LHCN-M2 (cell line): ENCODE measurements around the gene FAM184B. TPM values are rescaled to one million over a fixed set of nuclear protein-coding genes. Genes with fewer than 3 reads are reported as not detected.

Source experiments
- DNase-seq: peaks from one replicate; pipeline ENCODE4 v3.0.0-alpha.2; 2012; ENCODE audit warnings: low read depth
- total RNA-seq: library from RNA; depleted of rRNA; stranded (reverse); fragments of >200 nt; gene quantifications from 2 replicates; pipeline ENCODE4 v1.2.3, GENCODE V29; 2014

FAM184B gene
- total RNA-seq, 1 experiment from 2014 or later: not detected

DNA sequence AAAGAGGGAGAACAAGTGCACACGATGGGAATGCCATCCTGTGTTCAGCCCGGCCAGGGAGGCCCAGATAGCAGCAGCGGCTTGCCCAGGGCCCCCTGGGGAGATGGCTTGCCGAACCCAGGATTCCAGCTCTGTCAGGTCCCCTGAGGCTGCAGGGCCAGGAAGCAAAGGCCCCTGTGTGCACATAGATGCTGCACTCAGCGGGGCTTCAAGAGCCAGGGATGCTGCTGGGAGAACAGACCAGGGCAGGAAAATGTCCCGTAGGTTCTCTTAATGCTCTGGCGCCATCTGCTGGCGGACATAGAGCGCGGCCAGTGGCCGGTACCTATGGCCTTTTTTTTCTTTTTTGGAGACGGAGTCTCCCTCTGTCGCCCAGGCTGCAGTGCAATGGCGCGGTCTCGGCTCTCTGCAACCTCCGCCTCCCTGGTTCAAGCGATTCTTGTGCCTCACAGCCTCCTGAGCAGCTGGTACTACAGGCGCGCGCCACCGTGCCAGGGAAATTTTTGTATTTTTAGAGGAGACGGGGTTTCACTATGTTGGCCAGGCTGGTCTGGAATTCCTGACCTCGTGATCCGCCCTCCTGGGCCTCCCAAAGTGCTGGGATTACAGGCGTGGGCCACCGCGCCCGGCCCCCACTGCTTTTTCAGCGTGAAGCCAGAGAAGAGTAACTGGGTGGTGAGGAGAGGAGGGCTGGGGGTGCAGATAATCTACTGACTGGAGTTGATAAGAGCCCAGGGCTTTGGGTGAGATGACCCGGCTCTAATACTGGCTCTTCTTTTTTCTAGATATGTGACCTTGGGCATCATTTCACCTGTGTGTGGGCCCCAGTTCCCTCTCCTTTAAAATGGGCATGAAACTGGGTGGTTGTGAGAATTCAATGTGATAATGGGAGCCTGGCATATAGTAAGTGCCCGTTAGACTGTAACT is 144.5 kb downstream of the FAM184B start:
- peak; percentile 68 for DNase-seq

DNA sequence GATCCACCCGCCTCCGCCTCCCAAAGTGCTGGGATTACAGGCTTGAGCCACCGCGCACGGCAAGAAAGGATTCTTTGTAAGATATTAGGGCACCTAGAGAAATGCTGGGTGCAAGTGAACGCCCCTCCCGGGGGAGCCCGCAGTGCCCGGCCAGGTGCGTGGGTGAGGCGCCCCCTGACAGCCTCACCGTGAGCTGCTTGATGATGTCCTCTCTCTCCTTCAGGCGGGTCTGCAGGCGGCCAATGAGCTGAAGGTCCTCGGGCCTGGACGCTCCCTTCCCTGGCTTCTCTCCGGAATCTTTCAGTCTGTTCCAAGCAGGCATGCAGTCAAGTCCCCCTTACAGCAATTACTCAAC is 145.1 kb downstream of the FAM184B start:
- no peak for DNase-seq

DNA sequence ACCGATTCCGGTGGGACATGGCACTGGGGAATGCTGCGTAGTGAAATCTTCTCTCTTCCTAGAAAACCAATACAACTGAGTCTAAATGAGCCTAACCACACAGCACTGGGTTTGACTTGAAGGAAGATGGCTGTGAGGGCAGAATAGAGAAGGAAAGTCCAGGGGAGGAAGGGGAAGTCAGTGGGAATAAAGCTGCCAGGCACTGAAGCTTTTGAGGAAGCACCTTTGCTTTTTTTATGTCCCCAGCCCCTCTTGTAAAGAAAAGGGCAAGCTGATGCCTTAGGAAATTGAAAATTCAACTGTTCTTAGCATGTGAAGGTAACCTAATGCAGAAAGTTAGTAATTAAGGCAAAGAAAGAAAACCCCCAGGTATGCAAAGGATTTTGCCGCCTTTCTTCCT is 146.4 kb downstream of the FAM184B start:
- DNase-seq: no peak

DNA sequence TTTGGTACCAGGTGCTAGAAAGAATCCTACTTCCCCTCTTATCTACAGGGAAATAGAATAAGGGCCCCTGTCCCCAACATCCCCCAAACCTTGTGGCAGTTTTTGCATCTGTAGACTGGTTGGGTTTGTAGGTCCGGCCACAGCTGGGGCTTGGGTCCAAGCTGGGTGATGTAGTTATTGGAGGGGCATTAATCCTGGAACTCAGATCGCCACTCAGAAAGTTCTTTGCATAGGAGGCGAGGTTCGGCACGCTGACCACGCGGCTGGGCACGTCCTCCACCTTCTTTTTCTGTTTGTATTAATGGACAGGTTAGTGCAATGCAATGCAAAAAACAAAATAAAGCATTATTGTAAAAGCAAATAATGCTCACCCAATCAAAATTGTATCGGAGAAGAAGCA is 147.8 kb downstream of the FAM184B start:
- DNase-seq: no peak

DNA sequence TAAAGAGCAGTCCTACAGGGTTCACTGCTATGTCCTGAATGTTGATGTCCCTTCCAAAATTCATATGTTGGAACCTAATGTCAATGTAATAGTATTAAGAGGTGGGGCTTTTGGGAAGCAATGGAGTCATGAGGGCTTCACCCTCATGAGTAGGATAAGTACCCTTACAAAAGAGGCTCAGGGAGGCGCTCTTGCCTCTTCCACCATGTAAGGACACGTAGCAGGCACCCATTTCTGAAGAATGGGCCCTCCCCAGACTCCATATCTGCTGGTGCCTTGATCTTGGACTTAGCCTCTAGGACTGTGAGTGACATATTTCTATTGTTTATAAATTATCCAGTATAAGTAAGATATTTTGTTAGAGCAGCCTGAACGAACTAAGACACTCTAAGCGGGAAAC is 151.2 kb downstream of the FAM184B start:
- no peak for DNase-seq

DNA sequence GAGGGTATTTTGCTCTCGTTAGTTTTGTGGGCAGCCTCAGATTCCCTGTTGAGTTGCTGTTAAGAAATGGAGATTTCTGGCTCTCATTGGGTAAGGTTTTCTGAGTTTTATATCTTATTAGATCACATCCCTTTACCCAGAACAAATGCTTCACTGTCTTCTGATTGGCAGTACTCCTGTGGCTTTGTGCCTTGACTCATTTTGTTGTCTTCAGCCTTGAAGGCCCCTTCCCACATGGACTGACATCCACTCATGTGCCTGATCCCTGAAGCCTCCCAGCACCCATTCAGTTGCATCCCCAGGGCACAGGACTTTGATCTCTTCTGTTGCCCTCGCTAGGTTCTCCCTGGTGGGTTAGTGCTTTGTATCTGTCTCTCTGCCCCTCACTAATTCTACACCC is 156.6 kb downstream of the FAM184B start:
- no peak for DNase-seq

DNA sequence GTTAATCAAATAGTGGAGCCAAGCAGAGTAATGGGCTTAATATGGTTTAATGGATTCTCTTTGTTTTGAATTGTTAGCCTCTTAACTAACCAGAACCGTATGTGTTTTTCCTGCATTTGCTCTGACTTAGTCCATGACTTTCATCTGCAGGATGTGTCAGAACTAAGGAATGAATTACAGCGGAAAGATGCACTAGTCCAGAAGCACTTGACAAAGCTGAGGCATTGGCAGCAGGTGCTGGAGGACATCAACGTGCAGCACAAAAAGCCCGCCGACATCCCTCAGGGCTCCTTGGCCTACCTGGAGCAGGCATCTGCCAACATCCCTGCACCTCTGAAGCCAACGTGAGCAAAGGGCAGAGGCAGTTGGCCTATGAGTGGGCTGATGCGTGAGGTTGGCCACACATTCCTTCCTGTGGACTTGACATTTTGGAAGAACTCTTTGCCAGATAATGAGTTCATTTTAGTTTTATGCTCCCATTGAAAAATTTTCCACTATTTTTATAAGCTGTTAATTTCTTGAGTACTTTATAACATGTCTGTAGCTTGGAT is 157.9 kb downstream of the FAM184B start:
- peak; percentile 44 for DNase-seq

DNA sequence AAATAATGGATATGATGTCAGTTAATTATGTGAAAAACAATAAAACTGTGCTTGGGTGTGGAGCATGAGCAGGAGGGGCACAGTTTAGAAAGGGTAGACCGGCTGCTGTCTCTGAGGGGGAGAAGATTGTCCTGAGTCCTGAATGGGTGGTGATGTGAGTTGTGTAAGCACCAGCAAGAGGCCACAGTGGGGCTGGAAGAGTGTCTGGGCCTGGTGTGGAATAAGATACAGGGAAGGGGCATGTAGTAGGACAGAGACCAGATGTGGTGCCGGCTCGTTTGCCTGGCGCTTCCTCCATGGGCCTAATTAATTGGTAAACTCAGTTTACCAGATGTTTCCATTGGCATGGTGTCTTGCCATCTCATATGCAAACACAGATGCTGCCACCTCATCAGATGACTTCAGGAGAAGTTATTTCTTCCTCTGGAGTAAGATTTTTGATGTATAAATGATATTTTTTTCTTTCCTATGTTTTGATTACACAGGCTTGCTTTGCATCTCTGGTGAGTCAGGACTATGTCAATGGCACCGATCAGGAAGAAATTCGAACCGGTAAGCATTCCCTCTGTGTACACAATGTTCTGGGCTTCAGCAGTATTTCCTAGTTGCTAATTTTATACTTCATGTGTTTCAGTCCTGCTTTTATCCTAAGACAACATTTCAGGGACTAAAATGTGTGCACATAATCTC is 161.9 kb downstream of the FAM184B start:
- peak; percentile 79 for DNase-seq

DNA sequence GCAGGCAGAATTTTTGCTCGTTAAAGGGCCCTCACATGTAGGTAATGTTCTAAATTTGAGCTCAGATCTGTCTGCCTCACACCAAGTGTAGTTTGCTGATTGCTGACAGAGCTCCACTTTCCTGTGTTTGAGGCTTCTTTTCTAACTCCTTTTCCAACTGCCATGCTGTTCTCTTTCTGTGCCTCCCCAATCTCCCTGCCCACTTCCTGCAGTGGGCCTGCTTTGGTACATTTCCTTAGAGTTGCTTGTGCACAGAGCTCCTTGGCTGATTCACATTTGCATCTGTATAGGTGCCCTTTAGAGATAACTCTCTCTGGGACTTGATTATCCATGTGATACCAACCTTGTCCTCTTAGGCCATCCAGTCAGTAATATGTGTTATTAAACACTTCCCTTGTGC is 162.5 kb downstream of the FAM184B start:
- no peak for DNase-seq

DNA sequence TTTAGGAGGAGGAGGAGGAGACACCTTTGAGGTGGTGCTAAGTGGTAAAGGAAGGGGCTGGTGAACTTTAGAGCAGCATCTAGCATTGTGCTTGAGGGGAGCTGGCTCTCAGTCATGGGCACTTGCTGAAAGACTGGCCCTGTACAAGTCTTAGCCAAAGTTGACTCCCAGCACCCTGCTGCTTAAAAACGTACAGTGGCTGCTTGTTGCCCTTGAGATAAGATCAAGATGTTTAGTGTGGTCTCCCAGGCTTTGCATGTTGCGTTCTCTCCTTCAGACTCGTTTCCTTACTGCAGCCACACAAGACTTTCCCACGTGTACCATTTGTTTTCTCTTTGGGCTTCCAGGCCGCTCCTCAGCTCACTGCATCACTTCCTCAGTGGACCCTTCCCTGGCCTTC is 165.1 kb downstream of the FAM184B start:
- no peak for DNase-seq

DNA sequence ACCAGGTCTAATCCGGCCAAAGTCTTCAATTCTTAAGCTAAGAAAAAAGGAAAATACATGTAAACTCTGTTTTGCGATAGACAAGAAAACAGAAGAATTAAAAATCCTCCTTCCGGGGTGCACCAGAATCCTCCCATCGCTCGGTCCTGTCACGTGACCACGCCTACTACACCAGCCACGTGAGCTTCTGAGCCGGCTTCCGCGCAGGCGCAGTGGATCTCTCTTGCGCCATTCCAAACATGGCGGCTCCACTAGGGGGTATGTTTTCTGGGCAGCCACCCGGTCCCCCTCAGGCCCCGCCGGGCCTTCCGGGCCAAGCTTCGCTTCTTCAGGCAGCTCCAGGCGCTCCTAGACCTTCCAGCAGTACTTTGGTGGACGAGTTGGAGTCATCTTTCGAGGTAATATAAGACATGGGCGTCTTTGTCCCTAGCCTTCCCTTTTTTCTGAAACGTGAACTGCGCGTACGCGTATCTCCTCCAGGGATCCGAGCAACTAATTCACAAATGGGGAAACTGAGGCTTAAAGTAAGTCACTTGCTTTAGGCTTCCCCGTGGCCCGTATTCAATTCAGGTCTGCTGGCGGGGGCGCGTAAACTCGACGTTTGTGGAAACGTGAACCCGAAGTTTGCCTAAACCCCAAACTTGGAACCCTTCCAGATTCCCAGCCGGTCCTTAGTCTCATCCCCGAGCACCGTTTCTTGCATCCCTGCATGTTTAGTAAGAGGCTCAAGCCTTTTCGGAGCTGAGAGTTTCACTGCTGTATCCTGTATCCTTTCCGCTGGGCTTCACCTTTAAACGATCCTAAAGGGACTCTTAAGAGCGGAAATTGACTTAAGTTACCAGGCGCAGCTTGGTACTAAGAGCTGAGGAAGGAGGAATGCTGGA is 166.8 kb downstream of the FAM184B start, which contains the start of gene MED28:
TSS of gene MED28 (plus strand) at position 226 of the 884 bp plus-strand sequence. CDS start at position 240, 14 bp downstream.
- peak; percentile 93 for DNase-seq

DNA sequence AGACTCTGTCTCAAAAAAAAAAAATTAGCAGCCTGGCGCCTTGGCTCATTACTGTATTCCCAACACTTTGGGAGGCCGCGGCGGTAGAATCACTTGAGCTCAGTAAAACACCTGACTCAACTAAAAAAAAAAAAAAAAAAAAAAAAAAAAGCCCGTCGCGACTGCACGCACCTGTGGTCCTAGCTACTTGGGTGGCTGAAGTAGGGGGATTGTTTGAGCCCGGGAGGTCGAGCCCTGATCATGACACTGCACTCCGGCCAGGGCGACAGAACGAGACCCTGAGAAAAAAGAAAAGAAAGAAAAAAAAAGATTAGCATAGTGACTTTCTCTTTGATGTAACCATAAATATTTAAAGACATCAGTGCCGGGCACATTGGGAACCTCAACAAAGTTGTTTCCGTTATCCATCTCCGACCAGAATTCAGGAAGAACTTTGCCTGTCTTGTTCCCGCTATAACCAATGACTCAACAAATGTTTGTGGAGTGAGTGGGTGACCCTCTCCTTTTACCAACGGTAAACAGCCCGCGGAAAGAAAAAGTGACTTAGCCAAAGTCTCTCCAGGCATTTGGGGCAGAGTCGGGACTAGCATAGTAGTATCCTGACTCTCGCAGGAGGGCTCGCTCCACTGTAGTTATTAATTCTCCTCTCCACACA is 167.5 kb downstream of the FAM184B start:
- peak; percentile 80 for DNase-seq

DNA sequence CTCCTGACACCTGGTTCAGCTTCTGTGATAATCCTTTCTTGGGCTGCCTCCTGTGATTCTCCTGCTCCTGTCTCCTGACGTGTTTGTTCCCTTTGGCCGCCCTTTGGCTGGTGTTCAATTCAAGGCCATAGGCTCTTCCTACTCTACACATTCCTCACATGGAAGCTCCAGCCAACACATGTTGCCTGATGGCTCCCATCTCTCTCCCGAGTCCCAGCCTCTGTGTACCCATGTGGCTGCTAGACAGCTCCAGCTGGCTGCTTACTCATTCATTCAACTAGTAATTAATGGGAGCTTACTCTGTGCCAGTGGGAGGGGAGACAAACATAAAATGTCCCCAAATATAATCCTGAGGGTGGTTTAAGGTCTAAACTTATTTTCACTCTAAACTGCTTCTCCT is 176.2 kb downstream of the FAM184B start:
- no peak for DNase-seq

DNA sequence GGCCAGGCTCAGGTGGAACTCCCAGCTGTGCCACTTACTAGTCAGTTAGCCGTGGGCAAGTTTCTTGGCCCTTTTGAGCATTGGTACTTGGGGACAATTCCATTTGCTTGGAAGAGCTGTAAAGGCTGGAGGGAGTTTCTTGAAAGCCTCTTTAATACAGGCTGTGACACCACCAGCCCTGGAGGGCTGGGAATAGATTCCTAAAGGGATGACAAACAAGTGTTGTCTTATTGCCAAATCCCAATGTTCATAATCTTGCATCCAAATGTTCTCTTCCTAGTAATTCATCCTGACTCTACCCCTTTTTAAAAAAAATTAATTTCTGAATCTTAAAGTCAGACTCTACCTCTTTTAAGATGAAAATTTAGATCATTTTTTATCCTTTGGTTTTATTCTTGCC is 181.6 kb downstream of the FAM184B start:
- no peak for DNase-seq

DNA sequence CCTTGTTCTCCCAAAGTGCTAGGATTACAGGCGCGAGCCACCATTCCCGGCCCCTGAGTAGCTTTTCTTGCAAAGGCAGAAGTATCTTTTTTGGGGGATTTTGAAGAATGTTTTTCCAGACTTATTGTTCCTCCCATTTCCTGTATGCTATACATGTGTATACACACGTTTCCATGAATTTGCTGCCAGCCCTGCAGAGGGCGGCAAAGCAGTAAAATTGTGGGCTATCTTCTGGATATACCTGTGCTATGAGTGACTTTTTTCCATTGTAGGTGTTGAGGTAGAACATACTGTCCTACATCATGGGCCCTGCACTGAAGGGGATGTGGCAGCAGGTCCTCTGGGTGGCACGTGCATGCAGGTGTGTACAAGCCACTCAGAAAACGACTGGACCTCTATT is 183.9 kb downstream of the FAM184B start:
- DNase-seq: no peak

DNA sequence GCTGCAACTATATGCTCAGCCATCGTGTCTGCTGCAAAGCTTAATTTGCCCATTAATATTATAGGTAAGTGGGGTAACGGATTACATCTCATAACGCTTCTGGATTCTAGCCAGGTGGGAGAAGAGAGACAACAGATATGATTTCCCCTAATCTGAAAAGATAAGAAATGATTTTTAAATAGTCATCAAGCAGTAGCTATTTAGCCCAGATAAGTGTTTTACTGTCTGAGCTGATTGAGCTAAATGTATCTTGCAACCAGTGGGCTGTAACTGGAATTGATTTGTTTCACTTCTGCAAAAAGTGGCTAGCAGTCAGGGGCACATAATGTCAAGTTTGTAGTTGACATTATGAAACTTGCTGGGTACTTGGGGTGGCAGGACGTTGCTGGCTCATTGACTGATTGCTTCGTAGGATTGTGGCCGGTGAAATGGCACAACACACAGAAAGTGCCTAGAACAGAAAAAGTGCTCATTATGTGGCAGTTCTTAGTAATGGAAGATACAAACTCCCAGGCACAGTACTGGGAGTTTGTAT is 185.9 kb downstream of the FAM184B start:
- no peak for DNase-seq

DNA sequence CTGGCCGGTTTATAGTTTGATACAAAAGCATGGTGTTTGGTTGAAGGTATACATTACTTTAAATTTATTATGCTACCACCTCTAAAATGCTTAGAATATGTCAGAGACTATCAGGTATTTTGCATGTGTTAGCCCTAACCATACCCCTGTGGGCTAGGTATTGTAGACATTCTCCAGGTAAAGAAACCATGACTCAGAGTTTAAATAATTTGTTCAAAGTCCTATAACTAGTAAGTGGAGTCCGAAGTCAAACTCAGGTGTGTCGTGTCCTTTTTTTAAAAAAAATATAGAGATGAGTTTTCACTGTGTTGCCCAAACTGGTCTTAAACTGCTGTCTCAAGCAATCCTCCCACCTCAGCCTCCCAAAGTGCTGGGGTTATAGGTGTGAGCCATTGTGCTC is 192.1 kb downstream of the FAM184B start:
- DNase-seq: no peak

DNA sequence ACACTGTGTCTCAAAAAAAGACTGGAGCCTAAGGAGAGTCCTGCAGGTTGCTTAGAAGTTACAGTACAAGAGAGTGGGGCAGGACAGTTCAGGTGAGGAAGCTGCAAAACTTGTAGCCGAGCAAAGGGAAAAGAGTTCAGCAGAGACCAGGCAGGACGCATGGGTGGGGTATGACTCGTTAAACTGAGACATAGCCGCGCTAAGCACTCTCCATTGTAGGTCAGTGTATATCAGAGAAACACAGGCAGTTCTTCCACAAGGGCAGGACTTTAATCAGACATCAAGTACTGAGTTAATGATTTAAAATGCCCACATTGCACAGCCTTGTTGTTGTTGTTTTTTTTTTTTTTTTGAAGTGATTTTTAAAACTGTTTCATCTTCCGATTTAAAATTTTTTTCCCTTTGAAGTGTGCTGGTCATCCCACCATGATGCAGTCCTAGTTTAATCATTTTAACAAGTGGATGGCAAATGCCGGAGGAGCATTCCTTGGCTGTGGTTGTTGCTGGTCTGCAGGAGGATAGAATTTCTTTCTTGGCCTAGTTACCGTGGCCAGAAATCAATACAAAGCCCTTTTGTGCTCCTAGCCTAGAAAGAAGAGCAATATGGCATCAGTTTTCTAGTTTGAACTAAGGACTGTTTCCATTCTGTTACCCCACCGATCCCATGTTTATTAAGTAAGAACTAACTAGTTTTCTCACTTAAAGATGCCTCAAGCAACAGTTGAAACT is 194.2 kb downstream of the FAM184B start:
- DNase-seq: no peak

DNA sequence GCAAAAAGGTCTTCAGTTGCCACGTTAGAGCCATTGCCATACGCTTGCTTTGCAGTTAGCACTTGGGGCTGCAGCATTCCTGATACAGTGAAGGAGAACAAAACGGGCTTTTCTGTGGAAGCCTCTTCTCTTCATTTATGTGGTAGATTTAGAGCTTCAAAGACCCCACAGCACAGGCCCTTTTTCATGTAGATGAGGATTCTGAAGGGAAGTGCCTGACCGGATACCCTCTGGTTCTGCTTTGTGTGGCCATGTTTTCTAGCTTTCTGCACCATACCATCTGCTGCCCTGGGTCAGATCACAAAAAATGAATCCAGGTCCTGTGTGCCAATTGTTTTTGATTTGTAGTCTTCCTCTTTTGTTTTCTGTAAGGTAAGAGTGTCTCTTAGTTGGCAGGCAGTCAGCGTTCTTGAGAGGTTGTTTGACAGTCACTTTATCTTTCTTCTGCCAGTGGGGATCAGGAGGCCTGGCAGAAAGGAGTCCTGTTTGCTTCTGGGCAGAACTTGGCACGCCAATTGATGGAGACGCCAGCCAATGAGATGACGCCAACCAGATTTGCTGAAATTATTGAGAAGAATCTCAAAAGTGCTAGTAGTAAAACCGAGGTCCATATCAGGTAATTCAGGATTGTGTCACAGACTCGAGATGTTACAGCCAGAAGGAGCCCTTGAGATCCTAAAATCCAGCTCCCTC is 196.8 kb downstream of the FAM184B start:
- DNase-seq: no peak
